Activated T-cell treated with anti-CD3 and anti-CD28 coated beads for 24 hours (primary cell): ENCODE measurements around the gene HID1.

Experiments
- DNase-seq: peaks from one replicate; pipeline ENCODE4 v3.0.0-alpha.2; 2020; ENCODE audit warnings: low read depth

The HID1 gene

GRCh38 chr17:74964988-74965622 is 7.5 kb downstream of the HID1 start:
- no peak for DNase-seq

DNA sequence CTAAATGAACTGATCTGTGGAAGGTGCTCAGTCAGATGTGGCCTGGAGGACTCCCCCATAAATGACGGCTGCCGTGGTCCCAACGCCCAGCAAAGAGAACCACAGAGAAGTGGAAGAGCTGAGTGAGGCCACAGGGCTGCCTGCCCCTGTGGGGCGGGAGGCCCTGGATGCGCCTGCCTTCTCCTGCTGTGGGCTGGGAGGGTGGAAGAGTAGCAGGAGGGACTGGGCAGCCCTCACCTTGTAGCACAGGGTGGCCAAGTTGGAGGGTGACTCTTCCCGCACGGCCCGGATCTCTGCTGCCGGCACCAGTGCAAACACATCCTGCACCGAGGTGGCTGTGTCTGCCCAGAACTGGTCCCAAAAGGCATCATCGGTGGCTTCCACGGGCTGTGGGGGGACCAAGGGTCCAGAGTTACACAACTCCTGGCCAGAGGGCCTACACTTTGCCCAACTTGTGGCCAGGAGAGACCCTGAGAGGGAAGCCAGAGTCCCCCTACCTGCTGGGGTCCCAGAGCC is 8.3 kb downstream of the HID1 start:
- DNase-seq: no peak

GRCh38 chr17:74963656-74964055 is 8.9 kb downstream of the HID1 start:
- no peak for DNase-seq

GRCh38 chr17:74962622-74963394 is 9.8 kb downstream of the HID1 start:
- DNase-seq: no peak

- peak; percentile 80 for DNase-seq
These were observed 10.8 kb downstream of the HID1 start for GRCh38 chr17:74961657-74962350.

DNA sequence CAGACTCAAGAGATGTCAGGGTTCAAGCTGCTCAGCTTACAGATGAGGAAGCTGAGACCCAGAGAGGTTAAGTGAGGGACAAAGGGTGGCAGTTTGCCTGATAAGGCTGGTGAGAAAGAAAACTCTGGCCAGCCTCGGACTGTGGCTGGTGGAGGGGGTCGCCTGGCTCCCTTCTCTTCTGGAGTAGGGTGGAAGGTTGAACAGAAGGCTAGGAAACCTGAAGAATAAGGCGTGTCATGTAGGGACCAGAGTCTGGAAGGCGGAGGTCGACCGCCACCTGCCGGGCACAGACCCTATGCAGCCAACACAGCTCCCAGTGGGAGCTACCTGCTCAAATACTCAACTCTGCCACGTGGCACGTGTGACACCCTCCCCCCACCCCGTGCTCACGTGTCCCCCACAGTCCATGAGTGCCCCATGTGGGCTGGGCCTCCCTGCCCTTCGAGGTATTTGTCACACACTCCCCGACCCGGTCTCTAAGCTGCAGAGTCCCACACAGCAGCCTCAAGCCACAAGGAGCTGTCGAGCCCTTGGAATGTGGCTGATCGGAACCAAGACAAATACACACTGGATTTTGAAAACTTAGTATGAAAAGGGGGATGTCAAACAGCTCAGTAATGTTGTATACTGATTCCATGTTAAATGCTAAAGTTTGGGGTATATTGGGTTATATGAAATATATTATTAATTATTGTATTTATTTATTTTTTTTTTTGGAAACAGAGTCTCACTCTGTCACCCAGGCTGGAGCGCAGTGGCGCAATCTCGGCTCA is 11.8 kb downstream of the HID1 start:
- DNase-seq: peak; percentile 39

DNA sequence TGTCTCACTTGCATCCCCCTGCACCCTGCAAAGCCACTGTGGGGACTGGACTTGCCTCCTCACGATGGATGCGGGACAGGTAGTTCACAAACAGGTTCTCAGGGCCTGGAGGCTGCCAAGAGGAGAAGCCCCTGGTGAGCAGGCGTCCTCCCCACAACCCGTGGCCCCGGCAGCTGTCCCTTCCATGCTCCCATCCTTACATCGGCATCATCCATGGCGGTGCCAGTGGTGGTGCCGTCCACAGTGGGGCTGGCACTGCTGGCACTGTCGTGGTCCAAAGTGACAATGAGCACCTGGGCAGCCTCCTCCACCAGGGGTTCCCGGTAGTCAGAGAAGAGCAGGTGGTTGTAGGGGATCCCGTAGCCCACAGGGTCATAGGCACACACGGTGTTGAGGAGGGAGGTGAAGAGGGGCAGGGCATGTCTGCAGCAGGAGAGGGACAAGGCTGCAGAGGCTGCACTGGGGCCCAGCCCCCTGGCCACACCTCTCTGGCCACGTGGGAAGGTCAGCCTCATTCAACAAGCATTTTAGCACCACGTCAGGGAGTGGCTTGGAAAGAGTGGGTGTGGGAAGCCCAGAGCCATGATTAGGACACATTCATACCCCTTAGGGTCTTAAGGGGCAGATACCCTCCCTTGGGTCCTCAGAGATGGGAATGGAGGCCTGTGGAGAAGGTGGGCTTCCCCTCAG is 12.6 kb downstream of the HID1 start:
- DNase-seq: no peak

DNA sequence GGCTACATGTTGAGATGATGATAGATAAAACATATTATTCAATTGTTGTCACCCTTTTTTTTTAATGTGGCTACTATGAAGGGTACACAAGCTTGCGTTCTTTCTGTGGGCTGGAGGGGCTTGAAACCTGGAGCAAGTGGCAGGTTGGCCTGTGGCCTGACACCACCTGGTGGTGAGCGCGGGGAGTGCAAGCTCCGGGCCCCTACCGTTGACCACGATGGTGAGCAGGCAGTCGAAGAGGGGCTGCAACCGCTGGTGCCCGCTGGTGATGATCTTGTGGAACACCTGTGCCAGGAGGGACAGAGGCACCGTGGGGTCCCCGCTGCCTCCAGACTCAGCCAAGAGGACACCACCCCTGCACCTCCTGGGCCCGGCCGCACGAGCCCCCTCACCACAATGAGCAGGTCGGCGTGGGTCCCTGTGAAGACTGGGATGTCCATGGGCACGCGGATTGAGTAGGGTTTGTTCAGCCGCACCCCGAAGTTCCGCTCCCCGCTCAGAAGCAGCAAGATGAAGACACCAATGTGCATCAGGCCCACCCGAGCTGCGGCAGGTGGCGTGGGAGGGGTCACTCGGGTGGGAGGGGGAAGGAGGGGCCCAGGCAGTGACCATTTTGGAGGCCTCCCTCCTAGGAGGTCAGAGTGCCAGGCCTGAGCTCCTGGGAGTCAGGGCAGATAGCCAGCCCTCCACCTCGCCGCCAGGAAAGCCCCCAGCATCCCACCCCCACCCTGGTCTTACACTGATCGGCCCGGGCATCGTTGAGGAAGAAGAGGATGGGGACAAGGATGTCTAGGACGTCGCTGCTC is 14.4 kb downstream of the HID1 start:
- peak; percentile 68 for DNase-seq

GRCh38 chr17:74956093-74956492 is 16.5 kb downstream of the HID1 start:
- DNase-seq: no peak

DNA sequence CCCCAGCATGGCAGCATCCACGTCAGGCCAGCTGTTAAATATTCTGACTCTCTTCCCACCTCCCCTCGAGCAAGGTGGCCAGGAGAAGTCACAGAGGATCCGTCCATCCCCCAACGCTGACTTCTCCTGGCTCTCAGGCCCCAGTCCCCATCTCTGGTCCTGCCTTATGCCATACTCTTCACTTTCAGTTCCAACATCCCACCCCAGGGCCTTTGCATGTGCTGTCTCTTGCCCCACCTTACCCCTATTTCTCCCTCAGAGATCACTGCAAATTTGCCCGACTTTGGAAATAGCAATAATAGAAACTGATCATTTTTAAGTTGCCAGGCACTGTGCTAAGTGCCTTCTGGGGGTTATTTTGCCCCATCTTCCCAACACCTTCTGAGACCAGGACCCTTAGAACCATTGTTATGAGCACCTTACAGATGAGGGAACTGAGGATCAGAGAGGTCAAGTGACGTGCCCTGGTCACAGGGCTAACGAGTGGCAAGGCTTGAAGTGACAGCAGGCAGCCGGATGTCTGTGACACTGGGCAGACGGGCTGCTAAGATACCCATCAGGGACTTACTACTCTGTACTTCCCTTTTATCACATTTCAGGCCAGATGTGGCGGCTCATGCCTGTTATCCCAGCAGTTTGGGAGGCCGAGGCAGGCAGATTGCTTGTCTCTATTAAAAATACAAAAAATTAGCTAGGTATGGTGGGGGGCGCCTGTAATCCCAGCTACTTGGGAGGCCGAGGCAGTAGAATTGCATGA is 17.7 kb downstream of the HID1 start:
- no peak for DNase-seq

- DNase-seq: no peak
These were observed 18.4 kb downstream of the HID1 start for GRCh38 chr17:74954115-74954514.

DNA sequence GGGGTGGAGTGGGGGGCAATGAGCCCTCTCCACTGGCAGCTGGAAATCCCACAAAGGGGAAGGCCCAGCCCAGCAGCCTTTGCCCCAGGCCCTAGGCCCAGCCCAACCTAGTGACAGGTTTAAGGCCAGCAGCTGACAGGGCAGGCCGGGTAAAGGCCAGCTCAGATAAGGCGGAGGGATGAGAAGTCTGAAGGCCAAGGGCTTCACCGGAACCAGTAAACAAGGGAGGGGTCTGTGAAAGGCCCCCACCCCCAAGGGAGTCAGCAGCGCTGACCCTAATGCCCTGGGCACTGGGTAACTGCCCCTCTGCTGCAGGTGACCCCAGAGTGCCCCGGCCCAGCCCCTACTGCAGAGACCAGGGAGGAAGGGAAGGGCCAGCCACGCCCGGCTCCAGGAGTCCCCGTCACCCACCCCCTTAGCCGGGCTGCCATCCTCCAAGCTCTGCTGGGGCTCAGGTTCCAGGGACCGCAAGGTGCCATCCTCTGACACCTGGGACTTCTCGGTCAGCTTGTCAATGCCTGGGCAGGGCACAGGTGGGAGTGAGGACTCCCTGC is 19.3 kb downstream of the HID1 start:
- DNase-seq: no peak

DNA sequence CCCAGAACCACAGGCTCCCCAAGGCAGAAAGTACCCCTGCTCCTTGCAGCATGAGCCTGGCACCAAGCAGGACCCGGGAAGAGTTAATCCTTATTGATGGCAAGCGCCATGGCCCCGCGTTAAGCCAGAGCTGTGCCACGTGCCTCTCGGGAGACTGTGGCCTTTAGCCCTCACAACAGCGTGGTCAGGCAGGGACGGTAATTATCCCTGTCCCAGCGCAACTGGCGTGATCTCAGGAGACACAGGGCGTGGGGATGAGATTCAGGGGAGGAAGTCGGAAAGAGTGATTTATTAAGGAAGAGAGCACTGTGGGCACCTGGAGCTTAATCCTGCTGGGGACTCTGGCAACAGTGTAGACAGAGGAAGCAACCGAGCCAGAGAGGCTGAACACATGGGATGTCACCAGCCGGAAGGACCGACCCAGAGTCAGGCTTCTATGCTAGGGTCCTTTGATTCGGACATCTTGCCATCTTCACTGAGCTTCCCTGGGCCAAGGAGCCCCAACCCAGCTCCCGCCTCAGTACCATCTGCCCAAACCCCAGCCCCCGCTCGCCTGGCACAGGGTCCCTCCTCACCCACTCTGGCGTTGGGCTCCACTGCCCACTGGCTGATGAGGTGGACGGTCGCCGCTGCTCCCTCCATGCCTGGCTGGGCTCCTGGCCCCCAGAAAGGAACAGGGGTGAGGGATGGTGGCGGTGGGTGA is 20.0 kb downstream of the HID1 start:
- no peak for DNase-seq

GRCh38 chr17:74951680-74952421 is 20.7 kb downstream of the HID1 start:
- DNase-seq: no peak

GRCh38 chr17:74951065-74951464 is 21.5 kb downstream of the HID1 start:
- DNase-seq: no peak

GRCh38 chr17:74950207-74950606 is 22.4 kb downstream of the HID1 start:
- no peak for DNase-seq

DNA sequence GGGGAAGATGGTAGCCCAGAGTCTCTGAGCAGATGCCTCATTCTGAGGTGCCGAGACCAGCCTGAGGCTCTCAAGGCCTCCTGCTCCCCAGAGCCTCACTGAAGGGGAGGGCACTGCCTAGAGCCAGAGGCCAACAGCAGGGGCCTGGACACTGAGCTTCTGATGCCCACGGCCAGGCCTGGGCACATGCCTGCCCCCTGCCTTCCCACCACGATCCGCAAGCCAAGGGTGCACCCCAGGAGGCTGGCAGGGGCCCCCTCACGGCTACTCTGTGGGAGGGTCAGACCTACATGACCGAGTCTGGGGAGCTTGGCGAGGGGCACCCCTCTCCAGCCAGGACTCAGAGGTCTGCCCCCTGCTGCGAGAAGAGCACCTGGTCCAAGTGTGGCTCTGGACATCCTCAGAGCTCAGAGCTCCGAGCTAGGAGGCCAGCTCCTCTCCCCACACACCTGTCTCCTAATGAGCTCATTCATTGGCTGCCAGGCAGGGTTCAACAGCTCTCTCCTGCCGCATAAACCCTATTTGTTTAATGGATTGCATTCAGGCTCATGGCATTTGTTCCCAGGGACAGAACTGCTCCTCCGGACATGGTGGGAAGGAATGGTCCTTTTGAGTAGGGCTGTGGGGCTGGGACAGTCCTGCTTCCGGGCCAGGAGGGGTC is 23.0 kb downstream of the HID1 start:
- DNase-seq: no peak
